Mesenchymal stem cell (in vitro differentiated cells and primary cell): ENCODE results near the gene SEPHS2. TPM values are rescaled to one million over a fixed set of nuclear protein-coding genes. Genes with fewer than 3 reads are reported as not detected.

Source experiments
- DNase-seq: peaks from one replicate; pipeline ENCODE4 v3.0.0-alpha.2; 2013
- H2AFZ ChIP-seq: one replicate; pipeline ENCODE4 v1.6.1; 2013; ENCODE audit warnings: low read depth, mild to moderate bottlenecking, control low read depth, inconsistent platforms, low read length, moderate library complexity
- H2AK5ac ChIP-seq: 2 replicates; pipeline ENCODE4 v1.6.1; 2013; ENCODE audit warnings: low read length, moderate library complexity, mild to moderate bottlenecking, inconsistent platforms; ENCODE audit not compliant: severe bottlenecking
- H2BK120ac ChIP-seq: one replicate; pipeline ENCODE4 v1.6.1; 2013; ENCODE audit warnings: low read depth, mild to moderate bottlenecking, inconsistent platforms, low read length, moderate library complexity
- H2BK12ac ChIP-seq, 2 experiments: one replicate each; pipeline ENCODE4 v1.6.1; 2013; ENCODE audit warnings: inconsistent platforms in 2 of 2, low read length in 2 of 2, mild to moderate bottlenecking in 2 of 2, moderate library complexity in 2 of 2, control low read depth in 1 of 2
- H2BK15ac ChIP-seq: one replicate; pipeline ENCODE4 v1.6.1; 2013; ENCODE audit warnings: mild to moderate bottlenecking, low read depth, inconsistent platforms; ENCODE audit not compliant: poor library complexity, severe bottlenecking
- H2BK5ac ChIP-seq: 2 replicates; pipeline ENCODE4 v1.6.1; 2013; ENCODE audit warnings: low read depth, mild to moderate bottlenecking, low read length, control low read depth, inconsistent platforms; ENCODE audit not compliant: poor library complexity, severe bottlenecking
- H3K14ac ChIP-seq, 2 experiments: one replicate each; pipeline ENCODE4 v1.6.1; 2013; ENCODE audit warnings: inconsistent platforms in 2 of 2, low read length in 2 of 2, control low read depth in 1 of 2, mild to moderate bottlenecking in 1 of 2, moderate library complexity in 1 of 2
- H3K18ac ChIP-seq, 2 experiments: one replicate each; pipeline ENCODE4 v1.6.1; 2013; ENCODE audit warnings: inconsistent platforms in 2 of 2, low read length in 2 of 2, control low read depth in 1 of 2, low read depth in 1 of 2, mild to moderate bottlenecking in 1 of 2
- H3K23ac ChIP-seq, 2 experiments: one replicate each; pipeline ENCODE4 v1.6.1; 2013; ENCODE audit warnings: inconsistent platforms in 2 of 2, low read length in 2 of 2, mild to moderate bottlenecking in 2 of 2, moderate library complexity in 2 of 2, control low read depth in 1 of 2
- H3K27ac ChIP-seq: 2 replicates; pipeline ENCODE4 v1.5.1; 2013; ENCODE audit warnings: mild to moderate bottlenecking, moderate library complexity, low read length, control low read depth, inconsistent platforms; ENCODE audit not compliant: poor library complexity, severe bottlenecking
- H3K27me3 ChIP-seq, 2 experiments: 2 replicates each; pipeline versions ENCODE4 v1.6.1 to v1.7.0; 2013; ENCODE audit warnings: low read length in 2 of 2, mild to moderate bottlenecking in 2 of 2, moderate library complexity in 2 of 2, control low read depth in 1 of 2, inconsistent platforms in 1 of 2; ENCODE audit not compliant: control insufficient read depth in 1 of 2, insufficient read depth in 1 of 2
- H3K36me3 ChIP-seq, 2 experiments: 2 replicates each; pipeline versions ENCODE4 v1.6.1 to v1.7.0; 2013; ENCODE audit warnings: low read length in 2 of 2, control low read depth in 1 of 2, inconsistent platforms in 1 of 2, low read depth in 1 of 2, mild to moderate bottlenecking in 1 of 2; ENCODE audit not compliant: insufficient read depth in 2 of 2, control insufficient read depth in 1 of 2
- H3K4ac ChIP-seq, 2 experiments: one replicate each; pipeline ENCODE4 v1.6.1; 2013; ENCODE audit warnings: inconsistent platforms in 2 of 2, low read length in 2 of 2, mild to moderate bottlenecking in 2 of 2, moderate library complexity in 2 of 2, control low read depth in 1 of 2, low read depth in 1 of 2
- H3K4me1 ChIP-seq: 2 replicates; pipeline ENCODE4 v1.6.1; 2013; ENCODE audit warnings: low read depth, low read length, control low read depth; ENCODE audit not compliant: control insufficient read depth, insufficient read depth
- H3K4me2 ChIP-seq: 2 replicates; pipeline ENCODE4 v1.6.1; 2013; ENCODE audit warnings: low read length, mild to moderate bottlenecking, inconsistent platforms; ENCODE audit not compliant: poor library complexity, severe bottlenecking
- H3K4me3 ChIP-seq, 2 experiments: 2 replicates each; pipeline versions ENCODE4 v1.5.1 to v1.7.0; 2013; ENCODE audit warnings: low read length in 2 of 2, mild to moderate bottlenecking in 2 of 2, control low read depth in 1 of 2, low read depth in 1 of 2; ENCODE audit not compliant: insufficient read depth in 1 of 2
- H3K79me1 ChIP-seq: replicated peaks from 2 replicates; pipeline ENCODE4 v1.6.1; 2013; ENCODE audit warnings: mild to moderate bottlenecking, control low read depth, low read length, inconsistent platforms; ENCODE audit not compliant: poor library complexity, severe bottlenecking
- H3K9ac ChIP-seq: 2 replicates; pipeline ENCODE4 v1.7.0; 2013; ENCODE audit warnings: mild to moderate bottlenecking, low read length, moderate library complexity
- H3K9me3 ChIP-seq: 2 replicates; pipeline ENCODE4 v1.7.0; 2013; ENCODE audit warnings: mild to moderate bottlenecking, low read length; ENCODE audit not compliant: control insufficient read depth
- H4K8ac ChIP-seq: one replicate; pipeline ENCODE4 v1.6.1; 2013; ENCODE audit warnings: inconsistent platforms, mild to moderate bottlenecking, low read length, moderate library complexity
- H4K91ac ChIP-seq: one replicate; pipeline ENCODE4 v1.6.1; 2013; ENCODE audit warnings: mild to moderate bottlenecking, low read length, inconsistent platforms
- WGBS: methylation state at CpG from one replicate; pipeline ENCODE4 v1.1.7; 2013; ENCODE audit warnings: mixed read lengths; 5-methylcytosine and 5-hydroxymethylcytosine counted together
- small RNA-seq: library from polyadenylated mRNA; stranded (forward); fragments of <200 nt; extraction: miRNeasy Mini kit (QIAGEN cat#:217004); gene quantifications from one replicate; pipeline ENCODE3, GENCODE V24; 2013; ENCODE audit warnings: low read depth

The SEPHS2 gene

DNA sequence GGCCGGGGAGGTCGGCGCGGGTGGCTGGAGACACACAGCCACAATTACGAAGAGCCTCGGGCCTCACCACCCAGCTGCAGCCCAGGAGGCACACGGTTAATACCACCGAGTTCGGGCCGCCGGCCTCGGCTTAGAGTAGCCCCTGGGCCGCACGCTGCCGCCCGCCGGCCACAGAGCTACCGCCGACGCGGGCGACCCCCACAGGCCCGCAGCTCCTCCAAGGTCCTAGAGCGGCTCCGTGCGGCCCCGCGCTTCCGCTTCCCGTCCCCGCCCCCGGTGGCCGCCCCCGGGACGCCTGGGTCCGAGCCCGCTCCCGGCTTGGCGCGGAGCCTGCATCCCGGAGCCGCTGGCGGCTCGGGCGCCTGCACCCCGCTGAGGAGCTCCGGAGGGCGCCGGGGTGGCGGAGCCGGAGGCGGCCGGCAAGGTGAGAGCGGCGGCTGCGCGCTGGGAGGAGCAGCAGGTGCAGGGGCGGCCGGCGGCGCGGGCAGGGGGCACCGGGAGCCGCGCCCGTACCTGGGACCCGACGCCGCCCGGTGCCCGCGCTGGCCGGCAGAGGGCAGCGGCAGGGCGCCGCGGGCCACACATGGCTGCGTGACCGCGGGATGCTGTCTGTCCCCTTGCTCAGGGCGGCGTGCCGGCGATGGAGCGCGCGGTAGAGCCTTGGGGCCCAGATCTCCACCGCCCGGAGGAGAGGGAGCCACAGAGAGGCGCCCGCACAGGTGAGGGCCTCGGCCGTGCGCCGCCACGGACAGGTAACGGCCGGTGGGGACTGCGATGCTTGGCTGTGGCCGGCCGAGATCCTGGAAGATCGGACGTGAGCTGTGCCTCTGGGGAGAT is 50.3 kb downstream of the SEPHS2 start, which contains the start of gene ZNF48:
Gene ZNF48 (plus strand): TSS at position 266 of the 837 bp plus-strand sequence. CDS start 375 bp downstream, at position 641.
- Histone ChIP-seq H3K14ac (peak within 1 kb of the TSS in 1 of 2 experiments; percentile 92), H3K4me3 (peak within 1 kb of the TSS; percentile 93 to 95), H2AK5ac (peak within 1 kb of the TSS; percentile 24), H3K27me3 (no peaks in the 10 kb centered on the region), H3K4me1 (peaks cover 18% of the 10 kb centered on the region), H3K79me1 (peaks cover 15% of the 10 kb centered on the region), H2BK12ac (peak within 1 kb of the TSS in 1 of 2 experiments; percentile 73), H4K91ac (peak within 1 kb of the TSS; percentile 53), H4K8ac (peak within 1 kb of the TSS; percentile 83), H3K9me3 (no peaks in the 10 kb centered on the region), H3K4me2 (peak within 1 kb of the TSS; percentile 97), H2BK15ac (peak within 1 kb of the TSS; percentile 58), H2BK120ac (peak within 1 kb of the TSS; percentile 50), H3K27ac (peak within 1 kb of the TSS; percentile 77), H3K36me3 (peaks cover 13 to 22% of the 10 kb centered on the region in 2 experiments), H2AFZ (peak within 1 kb of the TSS; percentile 93), H3K4ac (peak within 1 kb of the TSS; percentile 66 to 78), H2BK5ac (no peak within 1 kb of the TSS), H3K23ac (peak within 1 kb of the TSS in 1 of 2 experiments; percentile 95), H3K18ac (peak within 1 kb of the TSS; percentile 72 to 95), H3K9ac (peak within 1 kb of the TSS; percentile 96)
- peak; percentile 90 for DNase-seq
- under 1% methylated on average over 82 of the region's 103 CpGs for WGBS

DNA sequence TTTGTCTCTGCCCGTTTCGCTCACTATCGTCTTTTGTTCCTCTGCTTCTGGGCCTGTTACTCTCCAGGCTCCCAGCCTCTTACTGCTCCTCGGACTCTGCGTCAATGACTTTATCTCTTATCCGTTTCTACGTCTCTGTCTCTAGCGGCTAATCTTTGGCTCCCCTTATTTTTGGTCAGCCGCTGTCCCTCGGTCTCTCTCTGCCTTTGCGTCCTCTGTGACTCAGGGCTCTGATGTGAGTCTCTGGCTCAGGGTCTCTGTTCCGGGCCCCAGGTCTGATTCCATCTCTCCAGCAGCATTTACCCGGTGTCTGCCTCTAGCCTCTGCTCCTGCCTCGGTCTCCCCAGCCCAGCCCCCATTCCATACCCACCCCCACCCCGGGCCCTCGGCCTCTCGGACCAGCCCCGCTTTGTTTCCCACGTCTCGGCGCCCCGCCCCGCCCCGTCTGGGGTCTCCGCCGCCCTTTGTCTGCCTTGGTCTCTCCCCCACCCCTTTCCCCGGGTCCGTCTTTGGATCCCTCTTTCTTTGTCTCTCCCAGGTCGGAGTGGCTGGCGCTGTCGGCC is 51.0 kb downstream of the SEPHS2 start:
- peak overlapping the region; percentile 74 for H3K4me2 ChIP-seq
- H3K79me1 ChIP-seq: peaks cover 15% of the 10 kb centered on the region
- H3K4me3 ChIP-seq: peak overlapping the region; percentile 93 to 95
- peaks cover 13 to 22% of the 10 kb centered on the region in 2 experiments for H3K36me3 ChIP-seq
- peak overlapping the region; percentile 72 to 95 for H3K18ac ChIP-seq
- no peak overlapping the region for H2BK12ac ChIP-seq
- no peak overlapping the region for H2BK5ac ChIP-seq
- peak overlapping the region; percentile 83 for H4K8ac ChIP-seq
- H3K9ac ChIP-seq: peak overlapping the region; percentile 96
- peak overlapping the region; percentile 64 for H2AFZ ChIP-seq
- peak overlapping the region in 1 of 2 experiments; percentile 63 for H3K23ac ChIP-seq
- 2% methylated on average over 21 of the region's 31 CpGs for WGBS
- no peaks in the 10 kb centered on the region for H3K9me3 ChIP-seq
- peaks cover 13% of the 10 kb centered on the region for H3K4me1 ChIP-seq
- H3K14ac ChIP-seq: peak overlapping the region in 1 of 2 experiments; percentile 72
- peak; percentile 80 for DNase-seq
- peak overlapping the region; percentile 77 for H3K27ac ChIP-seq
- H2AK5ac ChIP-seq: peak overlapping the region; percentile 24
- peak overlapping the region; percentile 30 for H4K91ac ChIP-seq
- no peaks in the 10 kb centered on the region for H3K27me3 ChIP-seq
- peak overlapping the region; percentile 50 for H2BK120ac ChIP-seq
- peak overlapping the region; percentile 66 to 78 for H3K4ac ChIP-seq
- no peak overlapping the region for H2BK15ac ChIP-seq

Small RNA genes within 50 kb of the gene (small RNA-seq; reads per million reads assigned to genes)
- gene RF00019: not detected
- gene RF00406: not detected
- not detected for gene RNU7-61P
